Kidney (tissue), 14 donors: ENCODE results near the gene ECEL1. TPM values are rescaled to one million over a fixed set of nuclear protein-coding genes. Genes with fewer than 3 reads are reported as not detected.

ENCODE experiments used
- DNase-seq, 5 donors: peaks; one replicate each; pipeline ENCODE4 v3.0.0-alpha.2; 2013 to 2020
- FAIRE-seq: peaks from 2 replicates; lab custom pipeline; 2012; peaks lifted over from hg19 to GRCh38; lab: Jason Lieb, UNC
- H3K27ac ChIP-seq, 2 donors: one replicate each; pipeline ENCODE4 v1.7.0; 2013; ENCODE audit warnings: low read depth in 2 of 2, low read length in 2 of 2, inconsistent platforms in 1 of 2
- H3K27me3 ChIP-seq: one replicate; pipeline ENCODE4 v1.7.1; 2013; ENCODE audit warnings: low read length, inconsistent platforms; ENCODE audit not compliant: control insufficient read depth, insufficient read depth
- H3K36me3 ChIP-seq, 3 donors: one replicate each; pipeline versions ENCODE4 v1.7.0 to v1.7.1; 2013; ENCODE audit warnings: low read length in 3 of 3, control low read depth in 1 of 3, inconsistent platforms in 1 of 3; ENCODE audit not compliant: insufficient read depth in 3 of 3, control insufficient read depth in 2 of 3
- H3K4me1 ChIP-seq, 3 donors: one replicate each; pipeline versions ENCODE4 v1.7.0 to v1.7.1; 2013; ENCODE audit warnings: low read length in 3 of 3, inconsistent platforms in 1 of 3, low read depth in 1 of 3; ENCODE audit not compliant: control insufficient read depth in 2 of 3, insufficient read depth in 2 of 3
- H3K4me3 ChIP-seq, 3 donors: one replicate each; pipeline versions ENCODE4 v1.7.0 to v1.8.1; 2013; ENCODE audit warnings: low read length in 3 of 3, control low read depth in 1 of 3, inconsistent platforms in 1 of 3
- H3K9ac ChIP-seq, 3 donors: one replicate each; pipeline versions ENCODE4 v1.7.0 to v1.7.1; 2013; ENCODE audit warnings: low read length in 3 of 3, control low read depth in 1 of 3, inconsistent platforms in 1 of 3
- H3K9me3 ChIP-seq, 3 donors: one replicate each; pipeline versions ENCODE4 v1.7.0 to v1.7.1; 2013; ENCODE audit warnings: low read length in 3 of 3, control low read depth in 1 of 3, inconsistent platforms in 1 of 3; ENCODE audit not compliant: control insufficient read depth in 2 of 3, insufficient read depth in 1 of 3
- intact Hi-C: fragments of 100-400 bp; cut with DNase I; formaldehyde crosslinking; loops from one replicate; pipeline ENCODE4 v1.11.1; 2022
- polyA plus RNA-seq: library from polyadenylated mRNA; stranded (reverse); fragments of 350-450 nt; fragmentation: Illumina TruSeq; extraction: RNeasy Lipid Tissue Mini Kit (QIAGEN cat#74804); gene quantifications from one replicate; pipeline ENCODE4 v1.2.3, GENCODE V29; 2014; ENCODE audit warnings: low read depth, low replicate concordance; ENCODE audit not compliant: insufficient read depth
- total RNA-seq: library from RNA; stranded (reverse); fragmentation: NEBNext Ultra II Directional; extraction: Animal tissue kit (Norgen Biotek cat#: 25700); gene quantifications from one replicate; pipeline ENCODE4 v1.2.1, GENCODE V29; 2021
- TF ChIP-seq, protein P1 (sequence below): IDR thresholded peaks from 3 replicates; pipeline ENCODE4 v1.5.1; 2012; ENCODE audit warnings: mild to moderate bottlenecking, moderate library complexity, borderline replicate concordance; ENCODE audit not compliant: insufficient read depth; ENCODE audit errors: extremely low read depth
- donor health status: control.
- donor health status: control.
- donor health status: control.
- donor health status: control.
- donor health status: control.
- donor health status: DM: yes; HTN: yes; CAD: no.
- donor health status: Normal renal cell carcinoma (clear cell type).

The ECEL1 gene
- total and polyA plus RNA-seq, 2 donors from 2014 or later: 6.7 to 8.5 TPM

DNA sequence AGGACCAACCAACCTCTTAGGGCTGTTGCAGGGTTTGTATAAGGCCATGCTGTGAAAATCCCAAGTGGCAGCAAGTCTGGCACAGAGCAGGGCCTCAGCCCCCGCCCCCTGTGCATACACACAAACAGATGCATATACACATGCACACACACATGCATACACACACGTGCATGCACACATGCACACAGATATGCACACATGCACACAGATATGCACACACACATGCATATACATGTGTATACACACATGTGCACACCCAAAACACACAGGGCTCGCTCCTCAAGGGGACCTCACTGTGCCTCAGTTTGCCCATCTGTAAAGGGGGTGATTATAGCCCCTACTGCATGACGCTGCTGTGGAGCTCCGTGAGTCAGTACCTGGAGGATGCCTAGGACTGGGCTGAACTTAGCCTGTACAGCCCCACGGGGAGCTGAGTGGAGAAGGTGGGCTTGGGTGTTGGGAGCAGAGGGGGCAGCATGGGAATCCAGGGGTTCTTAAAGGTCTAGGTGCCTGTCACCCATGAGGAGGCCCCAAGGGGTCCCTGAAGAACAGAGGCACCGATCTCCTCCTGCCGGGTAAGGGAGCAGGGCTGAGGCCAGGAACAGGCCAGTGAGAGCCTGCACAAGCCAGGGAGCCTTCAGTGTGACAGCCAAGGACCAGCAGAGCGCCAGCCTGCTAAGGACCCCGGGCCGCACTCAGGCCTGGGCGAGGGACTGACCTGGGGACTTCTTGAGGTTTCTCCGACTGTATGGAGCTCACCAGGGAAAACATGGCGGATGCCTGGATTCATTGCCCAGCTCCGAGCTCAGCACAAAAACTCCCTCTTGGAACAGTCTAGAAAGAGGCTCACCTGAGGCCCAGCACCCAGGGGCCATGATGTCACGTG is 55.7 kb downstream of the ECEL1 start:
- TF ChIP-seq, protein P1, sequence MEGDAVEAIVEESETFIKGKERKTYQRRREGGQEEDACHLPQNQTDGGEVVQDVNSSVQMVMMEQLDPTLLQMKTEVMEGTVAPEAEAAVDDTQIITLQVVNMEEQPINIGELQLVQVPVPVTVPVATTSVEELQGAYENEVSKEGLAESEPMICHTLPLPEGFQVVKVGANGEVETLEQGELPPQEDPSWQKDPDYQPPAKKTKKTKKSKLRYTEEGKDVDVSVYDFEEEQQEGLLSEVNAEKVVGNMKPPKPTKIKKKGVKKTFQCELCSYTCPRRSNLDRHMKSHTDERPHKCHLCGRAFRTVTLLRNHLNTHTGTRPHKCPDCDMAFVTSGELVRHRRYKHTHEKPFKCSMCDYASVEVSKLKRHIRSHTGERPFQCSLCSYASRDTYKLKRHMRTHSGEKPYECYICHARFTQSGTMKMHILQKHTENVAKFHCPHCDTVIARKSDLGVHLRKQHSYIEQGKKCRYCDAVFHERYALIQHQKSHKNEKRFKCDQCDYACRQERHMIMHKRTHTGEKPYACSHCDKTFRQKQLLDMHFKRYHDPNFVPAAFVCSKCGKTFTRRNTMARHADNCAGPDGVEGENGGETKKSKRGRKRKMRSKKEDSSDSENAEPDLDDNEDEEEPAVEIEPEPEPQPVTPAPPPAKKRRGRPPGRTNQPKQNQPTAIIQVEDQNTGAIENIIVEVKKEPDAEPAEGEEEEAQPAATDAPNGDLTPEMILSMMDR: no peak
- peak in 2 of 5 donors; percentile 35 to 41 for DNase-seq
- H3K9ac ChIP-seq: no peak overlapping the region
- no peaks in the 10 kb centered on the region for H3K4me1 ChIP-seq
- no peak for FAIRE-seq
- H3K36me3 ChIP-seq: no peaks in the 10 kb centered on the region
- H3K9me3 ChIP-seq: no peaks in the 10 kb centered on the region
- intact Hi-C loops: loop anchor here (10.0 kb wide), 1 partner anchor 517 kb away; no protein-coding TSS in a partner anchor
- no peak overlapping the region for H3K27ac ChIP-seq
- H3K4me3 ChIP-seq: no peak overlapping the region
- no peaks in the 10 kb centered on the region for H3K27me3 ChIP-seq

Other genes starting within 250 kb of the ECEL1 start
- not detected for gene ALPP, start 109.1 kb downstream of the ECEL1 start, total RNA-seq
- gene ALPP, start 109.1 kb downstream of the ECEL1 start, polyA plus RNA-seq: not detected
- gene ALPG, start 81.0 kb downstream of the ECEL1 start, total RNA-seq: not detected
- gene ALPG, start 81.0 kb downstream of the ECEL1 start, polyA plus RNA-seq: not detected
- 0.09 TPM for gene ALPI, start 31.7 kb downstream of the ECEL1 start, total RNA-seq
- gene ALPI, start 31.7 kb downstream of the ECEL1 start, polyA plus RNA-seq: 0.49 TPM
- gene PRSS56, start 32.6 kb upstream of the ECEL1 start, total RNA-seq: not detected
- gene PRSS56, start 32.6 kb upstream of the ECEL1 start, polyA plus RNA-seq: not detected
- not detected for gene CHRND, start 38.3 kb upstream of the ECEL1 start, total RNA-seq
- gene CHRND, start 38.3 kb upstream of the ECEL1 start, polyA plus RNA-seq: not detected
- gene CHRNG, start 51.9 kb upstream of the ECEL1 start, total RNA-seq: not detected
- gene CHRNG, start 51.9 kb upstream of the ECEL1 start, polyA plus RNA-seq: not detected
- gene TIGD1, start 62.7 kb upstream of the ECEL1 start, total RNA-seq: 7.0 TPM
- gene TIGD1, start 62.7 kb upstream of the ECEL1 start, polyA plus RNA-seq: 4.8 TPM
- gene EIF4E2, start 62.9 kb upstream of the ECEL1 start, total RNA-seq: 79.2 TPM
- 78.3 TPM for gene EIF4E2, start 62.9 kb upstream of the ECEL1 start, polyA plus RNA-seq
- 129 TPM for gene EFHD1, start 145.8 kb upstream of the ECEL1 start, total RNA-seq
- 280 TPM for gene EFHD1, start 145.8 kb upstream of the ECEL1 start, polyA plus RNA-seq
- 79.8 TPM for gene GIGYF2, start 209.5 kb upstream of the ECEL1 start, total RNA-seq
- gene GIGYF2, start 209.5 kb upstream of the ECEL1 start, polyA plus RNA-seq: 13.5 TPM